Stimulated activated CD8-positive, alpha-beta memory T cell treated with anti-CD3 and anti-CD28 coated beads, Interleukin-4, amount 100 ng/mL, for 24 hours (primary cell): ENCODE data around the gene RGS13.

ENCODE experiments used
- DNase-seq: peaks from one replicate; pipeline ENCODE4 v3.0.0-alpha.2; 2020; ENCODE audit warnings: low read depth

Gene RGS13, protein sequence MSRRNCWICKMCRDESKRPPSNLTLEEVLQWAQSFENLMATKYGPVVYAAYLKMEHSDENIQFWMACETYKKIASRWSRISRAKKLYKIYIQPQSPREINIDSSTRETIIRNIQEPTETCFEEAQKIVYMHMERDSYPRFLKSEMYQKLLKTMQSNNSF

DNA sequence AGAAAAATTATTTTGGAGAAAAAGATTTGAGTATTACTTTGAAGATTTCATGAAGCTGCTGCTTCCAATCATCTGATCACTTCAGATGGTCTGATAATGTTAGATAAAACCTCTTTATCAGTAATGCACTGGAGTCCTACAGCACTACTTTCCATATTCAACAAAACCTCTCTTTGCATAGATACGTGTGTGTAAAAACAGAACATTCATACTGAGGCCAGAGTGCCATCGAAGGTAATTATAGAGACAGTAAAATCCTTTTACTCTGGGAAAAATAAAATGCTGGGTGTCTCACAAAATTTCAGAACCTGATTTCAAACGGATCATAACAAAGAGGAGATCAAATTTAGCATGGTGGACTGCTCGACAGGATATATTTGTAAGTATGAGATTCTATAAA, at the start of gene RGS13:
Gene RGS13, plus strand, starts transcription at position 209 of the 400 bp plus-strand sequence. CDS start 8,188 bp downstream, outside the sequence.
- no peak for DNase-seq

DNA sequence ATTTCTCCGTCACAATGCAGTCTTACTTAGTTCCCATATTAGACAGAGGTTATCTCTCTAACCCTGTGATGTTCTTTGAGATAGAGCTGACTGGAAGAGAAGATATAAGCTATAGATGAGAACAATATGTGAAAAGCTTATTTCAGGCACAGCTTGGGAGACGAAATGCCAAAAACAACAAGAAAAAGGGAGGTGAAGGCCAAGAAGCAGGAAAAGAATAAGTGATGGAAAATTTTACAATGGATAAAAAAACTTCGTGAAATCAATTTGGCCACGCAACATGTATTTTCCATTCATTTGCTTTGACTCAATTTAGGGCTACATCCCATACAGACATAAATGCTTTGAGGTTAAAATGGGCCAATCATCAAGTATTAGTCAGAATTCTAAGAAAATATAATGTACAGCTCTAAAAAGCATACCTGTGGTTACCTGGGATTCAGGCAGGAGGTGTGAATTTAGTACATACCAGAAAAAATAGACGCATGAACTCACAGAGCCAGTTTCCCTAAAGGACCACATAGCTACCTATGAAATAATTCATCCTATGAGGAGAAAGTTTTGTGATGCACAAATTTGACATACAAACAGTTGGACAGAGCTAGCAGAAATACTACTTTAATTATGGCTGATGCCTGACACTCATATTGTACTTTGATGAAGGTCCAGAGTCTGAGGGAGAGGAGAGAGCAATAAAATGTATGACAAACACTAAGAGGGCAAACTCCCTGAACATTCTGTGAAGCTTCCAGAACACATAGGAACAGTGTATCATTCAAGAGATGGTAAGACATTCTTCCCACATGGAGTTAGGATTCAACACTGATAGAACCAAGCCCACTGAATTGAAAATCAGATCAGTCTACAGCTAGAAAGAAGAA, 48.3 kb upstream of the RGS13 start:
- no peak for DNase-seq

DNA sequence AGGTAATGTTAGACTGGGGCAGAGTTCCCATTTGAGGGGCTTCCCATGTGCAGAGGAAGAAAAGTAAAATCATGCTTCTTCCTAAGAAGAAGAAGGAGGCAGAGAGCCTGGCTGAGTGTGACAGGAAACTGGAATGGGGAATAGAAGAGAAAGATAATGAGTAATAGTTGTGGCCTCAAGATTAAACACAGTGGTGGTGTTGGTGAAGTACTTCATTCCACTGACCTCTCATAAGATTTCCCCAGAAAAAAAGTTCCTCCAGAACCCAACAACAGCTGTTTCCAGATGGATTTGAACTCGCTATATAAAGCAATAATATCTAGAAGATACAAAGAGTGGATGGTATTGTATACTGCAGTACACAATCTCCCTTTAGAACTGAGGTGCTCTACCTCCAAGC, 47.4 kb upstream of the RGS13 start:
- no peak for DNase-seq

DNA sequence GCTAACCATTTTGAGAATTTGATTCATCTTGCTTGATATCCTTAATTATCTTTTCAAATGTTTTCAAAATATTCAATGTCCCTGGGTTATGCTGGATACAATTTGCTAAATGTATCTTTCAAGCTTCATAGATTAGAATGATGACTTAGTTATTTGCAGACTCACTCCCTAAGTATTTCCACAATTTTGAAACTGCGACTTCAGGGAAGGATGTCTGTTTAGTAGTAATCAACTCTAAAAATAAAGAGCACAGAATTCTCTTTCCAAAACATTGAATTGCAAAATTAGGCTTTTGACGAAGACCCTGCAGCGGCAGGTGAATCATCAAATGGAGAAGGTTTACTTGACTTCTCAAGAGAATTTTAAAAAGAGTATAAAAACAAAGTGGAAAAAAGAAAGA, 46.1 kb upstream of the RGS13 start:
- DNase-seq: no peak

DNA sequence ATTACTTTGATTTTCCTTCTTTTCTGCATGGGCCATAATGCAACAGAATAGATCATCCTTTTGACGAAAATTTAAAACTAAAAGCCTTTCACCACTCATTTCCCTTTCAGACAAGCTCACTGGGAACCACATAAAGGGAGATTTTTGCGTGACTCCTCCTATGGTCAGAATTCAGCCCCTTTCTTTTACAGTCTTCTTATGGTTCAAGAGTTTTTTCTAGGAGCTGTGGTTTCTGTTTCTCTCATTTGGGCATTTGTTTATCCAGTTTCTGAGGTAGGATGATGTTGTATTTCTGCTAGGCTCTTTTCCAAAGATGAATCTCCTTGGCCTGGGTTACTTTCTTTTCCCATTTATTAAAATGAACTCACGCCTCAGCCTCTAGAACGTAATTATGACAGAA, 43.4 kb upstream of the RGS13 start:
- DNase-seq: no peak

DNA sequence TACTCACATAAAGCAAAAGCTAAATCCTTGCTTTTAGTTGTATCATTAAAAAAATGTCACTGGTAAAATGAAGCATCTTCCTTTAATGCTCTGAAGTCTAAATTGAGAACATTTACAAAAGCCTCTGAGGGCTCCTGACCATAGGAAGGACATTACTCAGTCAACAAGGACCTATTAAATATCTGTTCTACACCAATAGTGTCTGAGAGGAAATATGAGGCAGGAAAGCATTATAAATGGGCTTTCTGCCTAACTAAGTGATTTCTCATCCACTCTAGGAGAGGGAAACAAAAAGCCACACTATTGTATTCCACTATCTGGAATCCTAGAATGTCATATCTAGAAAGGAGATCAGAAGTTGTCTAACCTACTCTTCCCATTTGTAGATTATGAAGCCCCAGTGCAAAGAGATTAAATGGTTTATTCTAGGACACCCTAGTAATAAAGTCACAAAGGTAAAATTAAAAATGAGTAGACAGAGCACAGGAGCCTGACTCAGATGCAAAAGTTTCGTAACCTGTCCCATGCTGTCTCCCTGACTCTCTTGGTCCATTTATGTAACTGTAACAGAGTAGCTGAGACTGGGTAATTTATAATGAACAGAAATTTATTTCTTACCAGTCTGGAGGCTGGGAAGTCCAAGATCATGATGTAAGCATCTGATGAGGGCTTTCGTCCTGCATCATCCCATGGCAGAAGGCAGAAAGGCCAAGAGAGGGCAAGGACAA, 42.8 kb upstream of the RGS13 start:
- DNase-seq: no peak

DNA sequence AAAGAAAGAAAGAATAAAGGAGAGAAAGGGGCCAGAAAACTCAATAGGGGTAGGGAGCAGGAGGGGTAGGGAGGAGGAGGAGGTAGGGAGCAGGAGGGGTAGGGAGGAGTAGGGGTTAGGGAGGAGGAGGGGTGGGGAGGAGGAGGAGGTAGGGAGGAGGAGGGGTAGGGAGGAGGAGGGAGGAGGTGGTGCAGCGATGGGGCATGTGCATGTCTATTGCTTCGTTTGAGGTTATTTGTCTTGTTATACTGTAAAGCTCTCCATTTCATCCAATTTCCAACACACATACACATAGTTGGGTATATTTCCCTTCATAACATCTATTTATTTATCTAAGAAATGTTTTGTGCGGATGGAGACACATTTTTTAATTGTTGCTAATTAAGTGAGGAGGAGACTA, 40.6 kb upstream of the RGS13 start:
- DNase-seq: no peak

DNA sequence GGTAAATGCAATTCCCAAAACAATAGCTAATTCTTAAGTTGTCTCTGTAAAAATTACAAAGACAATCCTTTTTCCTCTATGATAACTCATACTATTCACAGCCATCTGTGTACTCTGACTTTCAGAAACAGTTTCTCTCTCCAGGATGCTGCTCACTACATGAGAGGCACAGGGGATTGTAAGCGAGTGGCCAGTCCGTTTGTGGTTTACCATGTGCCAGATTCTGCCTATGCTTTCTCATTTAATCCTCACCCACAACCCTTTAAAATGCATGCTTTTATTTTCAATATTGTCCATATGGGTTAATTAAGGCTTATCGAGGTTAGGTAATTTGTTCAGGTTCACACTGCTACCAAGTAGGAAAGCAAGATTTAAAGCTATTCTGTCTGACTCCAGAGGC, 37.4 kb upstream of the RGS13 start:
- no peak for DNase-seq

DNA sequence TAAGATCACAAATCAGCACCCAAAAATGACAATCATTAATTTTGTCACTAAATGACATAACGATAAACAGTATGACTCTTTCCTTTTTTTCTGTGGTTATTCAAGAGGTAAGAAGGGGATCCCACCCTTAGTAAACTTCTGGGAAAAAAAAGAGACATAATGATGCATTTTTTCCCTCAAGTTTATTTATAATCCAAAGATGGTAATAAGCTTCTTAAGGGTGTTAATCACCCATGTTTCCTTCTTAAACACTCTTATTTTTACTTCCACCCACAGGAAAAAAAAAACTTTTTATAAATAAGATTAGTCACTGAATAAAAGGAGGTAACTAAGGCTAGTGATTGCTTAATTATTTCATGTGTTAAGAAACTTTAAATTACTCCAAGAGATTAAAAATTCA, 35.7 kb upstream of the RGS13 start:
- no peak for DNase-seq

DNA sequence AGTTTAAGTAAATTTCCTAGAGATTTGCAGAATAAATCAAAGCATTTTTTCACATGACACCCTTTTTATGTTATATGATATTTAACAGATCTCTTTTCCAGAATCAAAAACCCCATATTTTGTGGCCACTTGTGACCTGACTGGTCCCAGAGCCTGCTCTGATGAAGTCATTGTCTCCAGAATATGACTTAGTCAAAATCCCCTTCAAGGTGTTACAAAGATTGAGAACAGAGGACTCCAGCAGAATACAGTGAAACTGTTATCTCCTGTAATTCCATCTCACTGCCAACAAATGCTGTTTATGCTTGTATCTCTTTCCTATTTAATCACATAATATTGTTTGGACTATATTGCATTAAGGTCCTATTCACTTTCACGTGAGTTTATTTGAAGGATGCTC, 34.8 kb upstream of the RGS13 start:
- DNase-seq: no peak

DNA sequence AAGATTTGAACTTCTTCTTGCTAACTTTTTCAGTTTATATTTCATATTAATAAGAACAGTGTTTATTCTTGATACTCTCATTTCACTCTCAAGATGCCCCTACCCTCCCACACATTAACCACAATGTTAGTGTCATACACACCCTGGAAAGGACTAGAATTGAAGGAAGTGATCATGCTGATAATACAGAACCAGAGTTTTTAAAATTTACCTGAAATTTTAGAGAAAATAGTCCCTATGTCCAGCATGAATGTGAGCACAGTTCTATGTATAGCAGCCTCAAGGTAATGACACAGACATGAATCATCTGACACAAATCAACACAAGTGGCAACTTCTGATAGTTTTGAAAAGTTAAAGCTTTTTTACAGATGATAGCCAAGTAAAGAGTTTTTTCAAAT, 34.4 kb upstream of the RGS13 start:
- no peak for DNase-seq

DNA sequence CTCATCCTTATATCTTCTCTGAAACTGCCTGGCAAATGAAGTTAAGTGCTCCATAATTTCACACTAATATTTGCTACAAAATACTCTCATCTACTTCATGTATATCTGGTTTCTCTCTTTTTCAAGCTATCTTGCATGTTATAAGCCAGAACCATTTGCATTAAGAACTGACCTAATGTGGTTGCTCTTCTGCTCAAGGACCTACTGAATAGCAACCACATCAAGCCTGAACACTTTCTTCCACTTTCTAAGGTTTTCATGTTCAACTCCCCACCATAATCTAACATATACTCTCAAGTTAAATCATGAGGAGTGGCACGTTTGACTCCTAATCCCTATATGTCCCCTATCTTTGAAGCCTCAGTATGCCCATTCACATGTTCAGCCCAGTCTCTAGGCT, 33.2 kb upstream of the RGS13 start:
- DNase-seq: no peak

DNA sequence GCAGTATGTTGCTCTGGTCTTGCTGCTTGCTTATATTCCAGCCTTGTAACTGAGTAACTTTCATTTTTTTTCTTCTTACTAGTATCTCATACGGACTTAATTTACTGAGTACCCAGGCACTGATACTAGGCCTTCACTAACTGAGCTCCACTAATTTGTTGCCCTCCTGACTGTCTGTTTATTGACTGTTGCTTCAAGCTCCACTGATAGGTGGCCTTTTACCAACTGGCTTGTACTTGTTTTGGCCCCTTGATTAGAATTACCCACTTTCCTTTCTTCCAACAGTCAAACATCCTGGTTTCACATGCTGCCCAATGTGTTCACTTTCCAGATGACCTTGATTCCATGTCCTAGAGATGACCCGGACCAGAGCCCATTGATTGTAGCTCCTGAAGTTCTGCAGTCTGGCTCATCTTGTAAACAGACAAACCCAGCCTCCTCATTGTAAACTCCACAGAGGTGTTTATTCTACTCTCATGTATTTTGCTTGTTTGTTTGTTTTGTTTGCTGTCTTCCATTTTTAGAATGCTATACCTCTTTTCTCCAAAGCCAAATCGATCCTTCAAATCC, 32.6 kb upstream of the RGS13 start:
- DNase-seq: no peak

DNA sequence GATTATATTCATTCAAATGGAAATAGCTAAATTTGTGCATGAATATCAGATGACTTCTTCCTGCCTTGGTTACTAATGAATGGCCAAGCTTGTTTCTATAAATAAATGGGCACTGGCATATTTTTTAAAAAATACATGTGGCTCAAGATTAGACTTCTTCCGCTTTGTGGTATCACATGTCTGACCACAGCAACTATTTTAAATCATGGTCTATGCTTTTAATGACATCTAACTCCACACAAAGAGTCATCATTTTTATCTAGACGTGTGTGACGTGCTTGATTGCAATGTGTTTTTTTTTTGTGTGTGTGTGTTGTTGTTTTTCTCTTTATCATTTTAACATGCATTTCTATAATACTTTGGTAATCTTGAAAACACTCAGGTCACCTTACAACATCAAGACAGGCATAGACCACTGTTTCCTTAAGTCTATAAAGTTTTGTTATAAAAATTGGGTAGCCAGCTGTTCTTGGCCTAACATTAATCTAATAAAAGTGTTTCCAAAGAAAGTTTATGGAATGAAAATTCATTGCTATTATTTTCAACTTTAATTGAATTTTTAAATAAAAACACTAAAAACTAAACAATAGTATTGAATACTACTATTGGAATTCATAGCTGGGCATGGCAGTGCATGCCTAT, 30.8 kb upstream of the RGS13 start:
- no peak for DNase-seq

DNA sequence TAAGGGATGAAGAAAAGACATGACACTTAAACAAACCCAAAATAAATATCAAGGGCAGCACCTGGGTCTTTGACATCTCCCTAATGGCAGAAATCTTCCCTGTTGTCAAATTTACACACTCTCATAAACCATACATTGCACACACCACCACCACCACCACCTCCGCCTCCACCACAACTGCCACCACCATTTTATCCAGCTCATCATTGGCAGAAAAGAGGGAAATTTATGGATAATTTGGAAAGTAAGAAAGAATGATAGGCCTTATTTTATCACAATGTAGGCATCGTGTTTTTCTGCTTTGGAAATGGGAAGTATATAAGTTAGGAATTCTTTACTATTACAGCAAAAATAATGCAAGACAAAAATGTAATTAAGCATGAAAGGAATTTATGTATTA, 27.3 kb upstream of the RGS13 start:
- no peak for DNase-seq

DNA sequence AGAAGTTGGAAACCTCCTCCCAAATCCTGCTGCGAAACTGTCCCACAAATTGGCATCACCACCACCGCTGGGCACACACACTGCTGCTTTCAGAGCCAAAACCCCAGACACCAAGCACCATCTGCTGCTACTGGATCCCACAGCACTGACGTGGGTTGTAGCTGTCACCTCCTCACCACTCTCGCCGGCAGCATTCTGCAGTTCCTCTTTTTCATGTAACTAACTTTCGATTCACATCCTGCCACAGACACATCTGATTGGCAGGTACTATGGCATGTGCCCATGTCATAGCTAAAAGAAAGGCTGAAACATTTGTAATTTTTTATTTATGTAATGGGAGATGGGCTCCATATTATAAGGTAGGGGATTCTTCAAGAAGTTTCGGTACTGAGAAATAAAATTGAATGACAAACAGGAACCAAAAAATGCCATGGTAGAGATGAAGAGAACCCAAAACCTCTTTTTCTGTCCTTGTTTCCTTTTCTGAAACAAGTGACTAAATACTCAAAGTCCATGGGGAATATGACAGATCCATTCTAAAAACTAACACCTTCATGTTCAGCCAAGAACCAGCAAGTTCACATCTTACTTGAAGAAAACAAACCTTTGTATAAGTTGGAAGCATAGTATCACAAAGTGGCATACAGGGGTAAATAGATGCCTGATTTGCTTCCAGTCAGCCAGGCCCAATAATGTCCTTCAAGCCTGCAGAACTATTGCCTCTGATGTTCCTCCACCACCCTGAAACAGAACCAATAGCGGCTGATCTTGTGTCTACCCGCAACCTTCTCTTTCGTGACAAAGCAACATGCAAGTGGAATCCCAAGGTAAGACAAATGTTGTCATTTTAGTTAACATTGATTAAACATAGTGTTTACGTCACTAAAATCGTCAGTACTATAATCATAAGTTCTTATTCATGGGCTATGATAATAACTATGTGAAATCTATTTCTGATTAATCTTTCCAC, 26.6 kb upstream of the RGS13 start:
- DNase-seq: peak; percentile 27

DNA sequence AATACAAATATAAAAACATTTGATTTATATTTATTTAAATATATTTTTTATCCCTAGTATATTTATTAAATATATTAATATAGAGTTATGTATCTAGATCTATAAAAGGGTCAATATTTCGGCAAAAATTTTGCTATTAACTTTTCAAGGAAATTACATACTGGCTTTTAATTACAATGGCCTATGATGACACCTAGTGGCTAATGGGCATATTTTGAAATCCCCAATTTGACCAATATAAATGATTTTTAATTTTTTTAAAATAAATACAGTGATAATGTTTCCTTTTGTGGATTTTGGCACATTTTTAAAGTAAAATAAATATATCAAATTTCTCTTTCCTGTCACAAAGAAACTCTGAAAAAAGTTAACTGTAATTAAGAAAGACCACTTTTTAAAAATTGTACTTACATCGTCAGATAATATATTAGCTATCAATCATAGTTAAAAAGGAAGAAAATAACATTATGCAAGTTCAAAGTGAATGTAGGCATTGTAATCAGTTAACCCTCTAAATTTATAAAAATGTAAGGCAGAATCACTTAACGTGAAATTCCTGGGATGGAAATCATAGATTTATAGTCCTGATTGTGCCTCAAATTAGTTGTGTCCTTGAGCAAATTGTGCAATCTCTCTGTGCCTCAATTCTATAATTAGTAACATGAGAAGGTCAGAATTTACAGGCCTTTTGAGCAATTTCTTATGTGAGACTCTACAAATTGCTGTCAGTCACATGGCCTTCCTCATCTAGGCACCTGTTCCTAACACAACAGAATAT, 25.6 kb upstream of the RGS13 start:
- DNase-seq: no peak

DNA sequence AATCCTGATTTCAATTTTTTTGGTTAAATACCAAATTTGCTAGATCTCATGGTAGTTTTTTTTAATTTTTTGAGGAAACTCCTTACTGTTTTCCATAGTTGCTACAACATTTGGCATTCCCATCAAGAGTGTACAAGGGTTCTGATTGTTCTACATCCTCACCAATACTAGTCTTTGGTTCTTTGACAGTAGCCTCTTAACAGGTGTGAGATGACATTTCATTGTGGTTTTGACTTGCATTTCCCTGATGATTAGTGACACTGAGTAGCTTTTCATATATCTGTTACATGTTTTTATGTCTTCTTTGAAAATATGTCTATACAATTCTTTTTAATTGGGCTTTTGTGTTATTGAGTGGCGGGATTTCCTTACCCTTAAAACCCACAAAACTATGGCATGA, 20.9 kb upstream of the RGS13 start:
- no peak for DNase-seq

DNA sequence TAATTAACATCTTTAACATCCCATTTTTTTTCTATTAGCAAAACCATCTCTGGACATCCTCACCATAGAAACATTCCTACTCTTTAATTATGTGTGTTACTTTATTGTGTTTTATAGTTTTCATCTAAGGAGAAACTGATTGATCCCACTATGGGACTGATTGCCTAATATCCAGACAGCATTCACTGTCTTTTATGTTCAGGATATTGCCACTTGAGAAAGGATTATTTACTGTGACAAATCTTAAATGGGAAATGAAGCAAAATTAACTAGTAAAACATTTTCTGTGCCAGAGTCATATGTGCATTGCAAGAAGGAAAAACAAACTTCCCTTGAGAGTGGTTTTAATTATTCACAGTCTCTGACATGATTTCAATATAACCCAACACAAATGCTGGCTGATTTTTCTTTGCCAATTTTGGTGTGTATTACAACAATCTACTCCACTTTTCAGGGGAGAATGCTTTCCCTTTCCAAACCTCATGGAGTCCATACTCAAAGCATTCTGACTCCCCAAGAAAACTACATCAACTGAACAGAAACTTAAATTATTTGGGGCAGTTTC, 15.8 kb upstream of the RGS13 start:
- DNase-seq: no peak
